AG09319 (cell line): Measurements from ENCODE around the gene ESPNL.

Experiments used
- DNase-seq: peaks from one replicate; pipeline ENCODE4 v3.0.0-alpha.2; 2010; ENCODE audit warnings: low read depth; ENCODE audit errors: extremely low read depth
- CTCF ChIP-seq: IDR thresholded peaks from 2 replicates; pipeline ENCODE4 v1.5.1; 2011; ENCODE audit warnings: low read depth, mild to moderate bottlenecking, inconsistent platforms, low read length, moderate library complexity

ESPNL gene

DNA sequence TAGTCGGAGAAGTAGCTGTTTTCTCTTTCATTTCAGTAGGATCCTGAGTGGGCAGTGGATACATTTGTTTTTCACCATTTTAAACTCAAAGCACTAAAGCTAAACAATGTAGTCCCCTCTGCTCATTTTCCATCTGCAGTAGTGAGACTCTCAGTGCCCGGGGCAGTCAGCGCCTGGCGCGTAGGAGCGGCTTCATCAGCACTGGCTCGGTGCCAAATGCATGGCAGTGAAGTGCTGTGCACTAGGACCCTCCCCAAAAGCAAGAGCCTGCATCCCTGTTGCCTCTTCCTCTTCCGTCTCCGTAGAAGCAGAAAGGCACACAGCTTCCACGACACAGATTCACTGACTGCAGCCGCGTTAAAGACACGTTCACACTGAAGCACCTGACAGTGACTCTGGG, 19.0 kb upstream of the ESPNL start:
- no peak for TF ChIP-seq CTCF

DNA sequence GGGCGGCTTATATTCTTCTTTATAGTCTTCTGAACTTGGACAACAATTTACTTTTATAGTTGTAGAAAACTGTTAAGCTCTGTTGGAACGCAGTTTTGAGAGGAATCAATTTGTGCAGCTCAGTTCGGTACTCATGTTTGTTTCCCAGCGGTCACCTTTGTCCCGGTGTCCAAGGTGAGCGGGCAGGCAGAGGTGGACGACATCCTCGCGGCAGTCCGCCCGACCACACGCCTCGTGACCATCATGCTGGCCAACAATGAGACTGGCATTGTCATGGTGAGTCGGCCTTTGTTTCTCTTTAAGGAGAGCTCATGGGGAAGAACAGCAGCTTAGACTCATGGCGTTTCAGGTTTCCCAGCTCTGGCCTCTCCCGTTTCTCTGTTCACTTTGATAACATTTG, 18.6 kb upstream of the ESPNL start:
- no peak for TF ChIP-seq CTCF
- no peak for DNase-seq

More for the DNA sequence above, 19.0 kb upstream of the ESPNL start:
- no peak for DNase-seq

- no peak for TF ChIP-seq CTCF
- no peak for DNase-seq
Measured at GRCh38 chr2:238082151-238082550, 18.0 kb upstream of the ESPNL start.

GRCh38 chr2:238082827-238083226, 17.3 kb upstream of the ESPNL start:
- TF ChIP-seq CTCF, result no peak

GRCh38 chr2:238083919-238084318, 16.2 kb upstream of the ESPNL start:
- no peak for DNase-seq
- TF ChIP-seq CTCF, result no peak

More at GRCh38 chr2:238082827-238083226, 17.3 kb upstream of the ESPNL start:
- DNase-seq, result no peak

DNA sequence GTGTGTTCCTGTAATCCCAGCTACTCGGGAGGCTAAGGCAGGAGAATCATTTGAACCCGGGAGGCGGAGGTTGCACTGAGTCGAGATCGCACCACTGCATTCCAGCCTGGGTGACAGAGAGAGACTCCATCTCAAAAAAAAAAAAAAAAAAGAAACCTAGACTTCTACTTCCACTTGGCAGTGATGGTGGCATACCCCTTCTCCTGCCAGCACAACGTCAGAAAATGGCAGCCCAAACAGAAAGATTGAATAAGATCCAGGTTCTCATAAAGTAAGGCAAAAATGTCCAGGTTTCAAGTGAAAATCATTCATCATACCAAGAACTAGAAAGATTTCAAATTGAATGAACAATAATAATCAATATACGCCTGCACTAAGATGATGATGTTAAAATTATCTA, 15.4 kb upstream of the ESPNL start:
- TF ChIP-seq CTCF, result no peak
- no peak for DNase-seq

DNA sequence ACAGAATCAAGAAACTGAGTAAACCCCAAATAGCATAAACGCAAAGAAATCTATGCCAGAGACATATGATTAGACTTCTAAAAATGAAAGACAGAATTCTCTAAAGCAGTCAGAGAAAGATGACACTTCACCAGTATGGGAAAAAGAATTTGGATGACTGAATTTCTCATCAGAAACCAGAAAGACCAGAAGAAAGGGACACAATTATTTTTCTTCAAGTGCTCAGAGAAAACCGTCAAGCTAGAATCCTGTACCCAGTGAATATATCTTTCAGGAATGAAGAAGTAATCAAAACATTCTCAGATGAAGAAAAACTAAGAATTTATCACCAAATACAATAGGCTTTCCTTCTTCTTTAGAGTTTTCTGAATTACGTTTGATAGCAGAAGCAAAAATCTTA, 14.2 kb upstream of the ESPNL start:
- no peak for DNase-seq
- no peak for TF ChIP-seq CTCF
